Muscle of arm (tissue), 12 donors: ENCODE results near the gene COL6A3. TPM values are rescaled to one million over a fixed set of nuclear protein-coding genes. Genes with fewer than 3 reads are reported as not detected.
"Not testable (repeated sequence)": the region's sequence is repeated elsewhere in the genome, so short reads cannot be mapped to it uniquely, and the experiment has no call there.

Source experiments
- DNase-seq: peaks from one replicate; pipeline ENCODE4 v3.0.0-alpha.2; 2013
- polyA plus RNA-seq, 12 donors: library from polyadenylated mRNA; unstranded; fragments of 120-200 nt; gene quantifications; one replicate each; pipeline ENCODE4 v1.2.1, GENCODE V29; 2013; ENCODE audit not compliant: insufficient read length in 12 of 12

Gene COL6A3
- polyA plus RNA-seq, 12 donors, result 166 to 319 (median 251) TPM

- DNase-seq, result no peak
Measured at GRCh38 chr2:237320801-237321560, 93.0 kb downstream of the COL6A3 start.

- DNase-seq, result no peak
Measured at GRCh38 chr2:237319887-237320286, 94.1 kb downstream of the COL6A3 start.

- DNase-seq, result no peak
Measured at GRCh38 chr2:237319086-237319820, 94.7 kb downstream of the COL6A3 start.

GRCh38 chr2:237316339-237316738, 97.6 kb downstream of the COL6A3 start:
- DNase-seq, result no peak

GRCh38 chr2:237315829-237316225, 98.1 kb downstream of the COL6A3 start:
- DNase-seq, result no peak

- peak; percentile 91 for DNase-seq
Measured at GRCh38 chr2:237315170-237315828, 98.7 kb downstream of the COL6A3 start.

GRCh38 chr2:237314681-237315080, 99.3 kb downstream of the COL6A3 start:
- DNase-seq, result no peak

- no peak for DNase-seq
Measured at GRCh38 chr2:237314198-237314597, 99.8 kb downstream of the COL6A3 start.

- no peak for DNase-seq
Measured at GRCh38 chr2:237312021-237312755, 101.8 kb downstream of the COL6A3 start.

GRCh38 chr2:237310515-237311114, 103.3 kb downstream of the COL6A3 start:
- no peak for DNase-seq

GRCh38 chr2:237309416-237309815, 104.5 kb downstream of the COL6A3 start:
- no peak for DNase-seq

- DNase-seq, result no peak
Measured at GRCh38 chr2:237309011-237309410, 105.0 kb downstream of the COL6A3 start.

GRCh38 chr2:237307474-237307873, 106.5 kb downstream of the COL6A3 start:
- DNase-seq, result no peak

GRCh38 chr2:237306787-237307170, 107.2 kb downstream of the COL6A3 start:
- DNase-seq, result no peak

GRCh38 chr2:237306083-237306786, 107.7 kb downstream of the COL6A3 start:
- no peak for DNase-seq

GRCh38 chr2:237305579-237305978, 108.4 kb downstream of the COL6A3 start:
- no peak for DNase-seq

- no peak for DNase-seq
Measured at GRCh38 chr2:237304763-237305514, 109.0 kb downstream of the COL6A3 start.

- DNase-seq, result not testable (repeated sequence)
Measured at GRCh38 chr2:237303244-237303643, 110.7 kb downstream of the COL6A3 start.

GRCh38 chr2:237301595-237301994, 112.4 kb downstream of the COL6A3 start:
- DNase-seq, result no peak

- DNase-seq, result no peak
Measured at GRCh38 chr2:237300739-237301138, 113.2 kb downstream of the COL6A3 start.
